Measurements from ENCODE around the gene STK33.

STK33 gene

GRCh38 chr11:8356216-8356615, 237.8 kb downstream of the STK33 start:
- DNase-seq (ENCODE audit: low read depth, low spot score) = no peak

- no peak for DNase-seq (ENCODE audit: low read depth, low spot score)
These were observed 238.6 kb downstream of the STK33 start for GRCh38 chr11:8355416-8355742.

GRCh38 chr11:8354622-8355415, 239.2 kb downstream of the STK33 start:
- no peak for DNase-seq (ENCODE audit: low read depth, low spot score)

- DNase-seq (ENCODE audit: low read depth, low spot score) = no peak
These were observed 241.0 kb downstream of the STK33 start for GRCh38 chr11:8352876-8353505.

- no peak for DNase-seq (ENCODE audit: low read depth, low spot score)
These were observed 241.7 kb downstream of the STK33 start for GRCh38 chr11:8352103-8352875.

GRCh38 chr11:8351223-8351622, 242.8 kb downstream of the STK33 start:
- DNase-seq (ENCODE audit: low read depth, low spot score) = no peak

- no peak for DNase-seq (ENCODE audit: low read depth, low spot score)
These were observed 246.1 kb downstream of the STK33 start for GRCh38 chr11:8347978-8348377.

GRCh38 chr11:8346157-8346755, 247.8 kb downstream of the STK33 start:
- no peak for DNase-seq (ENCODE audit: low read depth, low spot score)

- DNase-seq (ENCODE audit: low read depth, low spot score) = no peak
These were observed 248.8 kb downstream of the STK33 start for GRCh38 chr11:8345179-8345578.

GRCh38 chr11:8344346-8344745, 249.7 kb downstream of the STK33 start:
- no peak for DNase-seq (ENCODE audit: low read depth, low spot score)

GRCh38 chr11:8342821-8343681, 251.0 kb downstream of the STK33 start:
- DNase-seq (ENCODE audit: low read depth, low spot score) = no peak

GRCh38 chr11:8341996-8342395, 252.0 kb downstream of the STK33 start:
- no peak for DNase-seq (ENCODE audit: low read depth, low spot score)
